HL-60 (cell line): Measurements from ENCODE around the gene NDC1.
"Not testable (repeated sequence)": the region's sequence is repeated elsewhere in the genome, so short reads cannot be mapped to it uniquely, and the experiment has no call there.

Experiments used
- DNase-seq, 2 experiments: peaks; one replicate each; pipeline ENCODE4 v3.0.0-alpha.2; 2010 to 2020; ENCODE audit warnings: low read depth in 1 of 2, low spot score in 1 of 2
- H3K27ac ChIP-seq: fragments of 250-450 bp; sonication (Bioruptor Pico); replicated peaks from 2 replicates; pipeline ENCODE4 v1.5.1; 2020; ENCODE audit warnings: mild to moderate bottlenecking, moderate library complexity
- H3K27me3 ChIP-seq: fragments of 250-450 bp; sonication (Bioruptor Pico); 2 replicates; pipeline ENCODE4 v1.5.1; 2021; ENCODE audit warnings: mild to moderate bottlenecking, moderate library complexity; ENCODE audit not compliant: insufficient read depth, poor library complexity, severe bottlenecking
- H3K4me3 ChIP-seq: replicated peaks from 2 replicates; pipeline ENCODE4 v1.5.1; 2011; ENCODE audit warnings: mild to moderate bottlenecking, control low read depth, low read length; ENCODE audit not compliant: insufficient read depth
- GABPA ChIP-seq: IDR thresholded peaks from 2 replicates; pipeline ENCODE4 v1.6.1; 2012; ENCODE audit warnings: low read depth
- POLR2AphosphoS5 ChIP-seq: IDR thresholded peaks from 2 replicates; pipeline ENCODE4 v1.6.1; 2012; ENCODE audit warnings: low read depth
- SPI1 ChIP-seq: IDR thresholded peaks from 2 replicates; pipeline ENCODE4 v1.6.1; 2012; ENCODE audit warnings: low read depth, mild to moderate bottlenecking, borderline replicate concordance
- TF ChIP-seq, protein P1 (sequence below): IDR thresholded peaks from one replicate; pipeline ENCODE4 v1.5.1; 2011; ENCODE audit warnings: low read length, control low read depth, inconsistent platforms; ENCODE audit not compliant: insufficient read depth
- TF ChIP-seq, protein P2 (sequence below): IDR thresholded peaks from 2 replicates; pipeline ENCODE4 v1.6.1; 2012; ENCODE audit warnings: low read depth; ENCODE audit not compliant: insufficient replicate concordance

NDC1 gene

DNA sequence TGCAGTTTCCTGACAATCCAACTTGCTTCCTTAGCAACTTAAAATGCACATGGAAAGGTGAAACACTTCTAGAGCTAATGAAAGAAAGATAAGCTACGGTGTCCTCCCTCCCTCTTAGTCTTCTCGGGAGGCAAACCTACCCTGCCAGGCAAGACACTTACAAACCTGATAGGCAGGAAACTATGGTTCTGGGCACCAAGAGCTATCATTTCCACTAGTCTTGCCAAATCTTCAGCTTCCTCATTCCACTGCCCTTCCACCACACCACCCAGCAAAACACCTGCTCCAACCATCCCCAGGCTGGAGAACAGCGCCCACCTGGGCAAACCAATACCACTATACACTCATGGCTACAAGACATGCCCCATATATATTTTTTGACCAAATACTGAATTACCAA lies 15.2 kb downstream of the NDC1 start:
- TF ChIP-seq SPI1 = peak; percentile 52; the same call in 1 of the 2 replicates
- TF ChIP-seq, protein P1, sequence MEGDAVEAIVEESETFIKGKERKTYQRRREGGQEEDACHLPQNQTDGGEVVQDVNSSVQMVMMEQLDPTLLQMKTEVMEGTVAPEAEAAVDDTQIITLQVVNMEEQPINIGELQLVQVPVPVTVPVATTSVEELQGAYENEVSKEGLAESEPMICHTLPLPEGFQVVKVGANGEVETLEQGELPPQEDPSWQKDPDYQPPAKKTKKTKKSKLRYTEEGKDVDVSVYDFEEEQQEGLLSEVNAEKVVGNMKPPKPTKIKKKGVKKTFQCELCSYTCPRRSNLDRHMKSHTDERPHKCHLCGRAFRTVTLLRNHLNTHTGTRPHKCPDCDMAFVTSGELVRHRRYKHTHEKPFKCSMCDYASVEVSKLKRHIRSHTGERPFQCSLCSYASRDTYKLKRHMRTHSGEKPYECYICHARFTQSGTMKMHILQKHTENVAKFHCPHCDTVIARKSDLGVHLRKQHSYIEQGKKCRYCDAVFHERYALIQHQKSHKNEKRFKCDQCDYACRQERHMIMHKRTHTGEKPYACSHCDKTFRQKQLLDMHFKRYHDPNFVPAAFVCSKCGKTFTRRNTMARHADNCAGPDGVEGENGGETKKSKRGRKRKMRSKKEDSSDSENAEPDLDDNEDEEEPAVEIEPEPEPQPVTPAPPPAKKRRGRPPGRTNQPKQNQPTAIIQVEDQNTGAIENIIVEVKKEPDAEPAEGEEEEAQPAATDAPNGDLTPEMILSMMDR = no peak
- TF ChIP-seq POLR2AphosphoS5 = 0 out of 2 replicates have a peak, but pooled peaks have one; percentile 26
- H3K27ac ChIP-seq = no peak overlapping the region; the same call in 1 of the 2 replicates
- no peak overlapping the region for H3K4me3 ChIP-seq
- DNase-seq = peak in 1 of 2 experiments; percentile 62
- no peaks in the 10 kb centered on the region for H3K27me3 ChIP-seq

DNA sequence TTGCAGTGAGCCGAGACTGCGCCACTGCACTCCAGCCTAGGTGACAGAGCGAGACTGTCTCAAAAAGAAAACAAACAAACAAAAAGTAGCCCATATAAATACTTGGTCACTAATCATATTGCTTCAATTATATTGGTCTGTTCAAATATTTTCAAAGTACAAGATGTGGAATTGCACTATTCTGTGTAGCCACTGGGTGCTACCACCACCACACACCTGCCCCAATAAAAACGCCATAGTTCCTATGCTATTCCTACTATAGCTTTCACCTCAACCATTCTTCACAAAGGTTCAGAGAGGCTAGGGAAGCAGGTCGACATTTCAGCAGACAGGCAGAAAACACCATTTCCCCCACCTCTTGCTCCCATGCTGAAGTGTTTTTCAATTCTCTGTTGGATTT lies 16.7 kb downstream of the NDC1 start:
- no peak for DNase-seq
- H3K27ac ChIP-seq = no peak overlapping the region
- H3K4me3 ChIP-seq = no peak overlapping the region
- TF ChIP-seq POLR2AphosphoS5 (no peak), SPI1 (no peak), GABPA (no peak)
- TF ChIP-seq, protein P1 = no peak
- TF ChIP-seq, protein P2, sequence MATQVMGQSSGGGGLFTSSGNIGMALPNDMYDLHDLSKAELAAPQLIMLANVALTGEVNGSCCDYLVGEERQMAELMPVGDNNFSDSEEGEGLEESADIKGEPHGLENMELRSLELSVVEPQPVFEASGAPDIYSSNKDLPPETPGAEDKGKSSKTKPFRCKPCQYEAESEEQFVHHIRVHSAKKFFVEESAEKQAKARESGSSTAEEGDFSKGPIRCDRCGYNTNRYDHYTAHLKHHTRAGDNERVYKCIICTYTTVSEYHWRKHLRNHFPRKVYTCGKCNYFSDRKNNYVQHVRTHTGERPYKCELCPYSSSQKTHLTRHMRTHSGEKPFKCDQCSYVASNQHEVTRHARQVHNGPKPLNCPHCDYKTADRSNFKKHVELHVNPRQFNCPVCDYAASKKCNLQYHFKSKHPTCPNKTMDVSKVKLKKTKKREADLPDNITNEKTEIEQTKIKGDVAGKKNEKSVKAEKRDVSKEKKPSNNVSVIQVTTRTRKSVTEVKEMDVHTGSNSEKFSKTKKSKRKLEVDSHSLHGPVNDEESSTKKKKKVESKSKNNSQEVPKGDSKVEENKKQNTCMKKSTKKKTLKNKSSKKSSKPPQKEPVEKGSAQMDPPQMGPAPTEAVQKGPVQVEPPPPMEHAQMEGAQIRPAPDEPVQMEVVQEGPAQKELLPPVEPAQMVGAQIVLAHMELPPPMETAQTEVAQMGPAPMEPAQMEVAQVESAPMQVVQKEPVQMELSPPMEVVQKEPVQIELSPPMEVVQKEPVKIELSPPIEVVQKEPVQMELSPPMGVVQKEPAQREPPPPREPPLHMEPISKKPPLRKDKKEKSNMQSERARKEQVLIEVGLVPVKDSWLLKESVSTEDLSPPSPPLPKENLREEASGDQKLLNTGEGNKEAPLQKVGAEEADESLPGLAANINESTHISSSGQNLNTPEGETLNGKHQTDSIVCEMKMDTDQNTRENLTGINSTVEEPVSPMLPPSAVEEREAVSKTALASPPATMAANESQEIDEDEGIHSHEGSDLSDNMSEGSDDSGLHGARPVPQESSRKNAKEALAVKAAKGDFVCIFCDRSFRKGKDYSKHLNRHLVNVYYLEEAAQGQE = no peak
- H3K27me3 ChIP-seq = no peaks in the 10 kb centered on the region

DNA sequence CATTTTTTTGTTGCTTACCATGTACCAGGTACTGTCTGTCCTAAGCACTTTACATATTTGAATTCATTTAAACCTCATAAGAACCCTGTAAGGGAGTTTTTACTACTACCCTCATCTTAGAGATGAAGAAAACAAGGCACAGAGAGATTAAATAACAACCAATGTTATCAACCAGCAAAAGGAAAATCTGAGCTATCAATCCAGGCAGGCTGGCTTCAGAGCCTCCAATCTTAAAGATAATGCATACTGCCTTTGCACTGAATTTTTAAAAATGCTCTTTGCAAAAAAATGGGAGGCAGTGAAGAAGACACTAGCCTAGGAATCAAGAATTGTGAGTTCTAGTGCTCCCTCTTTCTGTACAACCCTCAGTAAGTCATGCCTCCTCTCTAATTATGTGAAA lies 18.7 kb downstream of the NDC1 start:
- Histone ChIP-seq H3K4me3 (no peak overlapping the region), H3K27me3 (no peaks in the 10 kb centered on the region), H3K27ac (no peak overlapping the region)
- TF ChIP-seq POLR2AphosphoS5 (no peak), GABPA (no peak), SPI1 (no peak)
- TF ChIP-seq, protein P2 = no peak
- TF ChIP-seq, protein P1 = no peak
- no peak for DNase-seq

DNA sequence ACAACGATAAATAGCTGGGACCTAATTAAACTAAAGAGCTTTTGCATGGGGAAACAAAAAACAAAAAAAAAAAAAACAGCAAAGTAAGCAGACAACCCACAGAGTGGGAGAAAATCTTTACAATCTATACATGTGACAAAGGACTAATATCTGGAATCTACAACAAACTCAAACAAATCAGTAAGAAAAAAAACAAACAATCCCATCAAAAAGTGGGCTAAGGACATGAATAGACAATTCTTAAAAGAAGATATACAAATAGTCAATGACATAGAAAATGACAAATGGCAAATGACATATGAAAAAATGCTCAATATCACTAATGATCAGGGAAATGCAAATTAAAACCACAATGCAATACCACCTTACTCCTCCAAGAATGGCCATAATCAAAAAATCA lies 21.5 kb downstream of the NDC1 start:
- not testable (repeated sequence) for H3K27ac ChIP-seq, H3K27me3 ChIP-seq, DNase-seq, H3K4me3 ChIP-seq

DNA sequence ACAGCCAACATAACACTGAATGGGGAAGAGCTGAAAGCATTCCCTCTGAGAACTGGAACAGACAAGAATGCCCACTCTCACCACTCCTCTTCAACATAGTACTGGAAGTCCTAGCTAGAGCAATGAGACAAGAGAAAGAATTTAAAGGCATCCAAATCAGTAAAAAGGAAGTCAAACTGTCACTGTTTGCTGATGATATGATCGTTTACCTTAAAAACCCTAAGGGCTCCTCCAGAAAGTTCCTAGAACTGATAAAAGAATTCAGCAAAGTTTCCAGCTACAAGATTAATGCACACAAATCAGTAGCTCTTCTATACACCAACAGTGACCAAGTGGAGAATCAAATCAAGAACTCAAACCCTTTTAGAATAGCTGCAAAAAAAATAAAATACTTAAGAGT lies 22.6 kb downstream of the NDC1 start:
- H3K27ac ChIP-seq, H3K4me3 ChIP-seq, H3K27me3 ChIP-seq, DNase-seq: not testable (repeated sequence)
